Measurements from ENCODE around the gene CLDN4.

DNA sequence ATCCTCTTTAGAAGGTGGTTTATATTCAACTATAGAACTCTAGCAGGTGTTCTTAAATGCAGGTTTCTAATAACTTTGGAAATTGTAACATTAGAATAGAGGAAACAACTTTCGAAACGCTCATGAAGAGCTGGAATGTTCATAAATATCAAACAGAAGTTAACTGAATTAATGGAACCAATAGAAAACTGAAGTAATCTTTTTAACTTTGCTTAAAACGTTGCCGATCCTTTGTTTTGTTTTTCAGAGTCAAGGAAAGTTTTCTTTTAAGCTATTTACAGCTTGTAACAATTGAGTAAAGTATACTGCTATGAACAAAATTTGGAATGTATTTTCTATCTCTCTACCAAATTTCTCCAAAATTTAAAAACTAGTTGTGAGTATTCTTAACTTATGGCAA, 41.7 kb upstream of the CLDN4 start:
- no peak for TF ChIP-seq ZNF223 (tag by site-specific recombination; IDR thresholded peaks at IDR 0.05)
- TF ChIP-seq, protein P1, sequence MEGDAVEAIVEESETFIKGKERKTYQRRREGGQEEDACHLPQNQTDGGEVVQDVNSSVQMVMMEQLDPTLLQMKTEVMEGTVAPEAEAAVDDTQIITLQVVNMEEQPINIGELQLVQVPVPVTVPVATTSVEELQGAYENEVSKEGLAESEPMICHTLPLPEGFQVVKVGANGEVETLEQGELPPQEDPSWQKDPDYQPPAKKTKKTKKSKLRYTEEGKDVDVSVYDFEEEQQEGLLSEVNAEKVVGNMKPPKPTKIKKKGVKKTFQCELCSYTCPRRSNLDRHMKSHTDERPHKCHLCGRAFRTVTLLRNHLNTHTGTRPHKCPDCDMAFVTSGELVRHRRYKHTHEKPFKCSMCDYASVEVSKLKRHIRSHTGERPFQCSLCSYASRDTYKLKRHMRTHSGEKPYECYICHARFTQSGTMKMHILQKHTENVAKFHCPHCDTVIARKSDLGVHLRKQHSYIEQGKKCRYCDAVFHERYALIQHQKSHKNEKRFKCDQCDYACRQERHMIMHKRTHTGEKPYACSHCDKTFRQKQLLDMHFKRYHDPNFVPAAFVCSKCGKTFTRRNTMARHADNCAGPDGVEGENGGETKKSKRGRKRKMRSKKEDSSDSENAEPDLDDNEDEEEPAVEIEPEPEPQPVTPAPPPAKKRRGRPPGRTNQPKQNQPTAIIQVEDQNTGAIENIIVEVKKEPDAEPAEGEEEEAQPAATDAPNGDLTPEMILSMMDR (tag by site-specific recombination; IDR thresholded peaks at IDR 0.05): no peak
- no peak for TF ChIP-seq ZNF350 (tag by site-specific recombination; IDR thresholded peaks at IDR 0.05)
- TF ChIP-seq ZBTB21 (tag by site-specific recombination; IDR thresholded peaks at IDR 0.05): no peak
- TF ChIP-seq TCF7L2 (IDR thresholded peaks at IDR 0.05; ENCODE audit: borderline replicate concordance, low read depth, low read length): no peak
- no peak for TF ChIP-seq KLF7 (tag by site-specific recombination; IDR thresholded peaks at IDR 0.05; ENCODE audit: borderline replicate concordance)
- TF ChIP-seq ZNF701 (tag by site-specific recombination; IDR thresholded peaks at IDR 0.05): no peak
- TF ChIP-seq HOXC10 (CRISPR knock-in tag; IDR thresholded peaks at IDR 0.05): no peak
- TF ChIP-seq, protein P2, sequence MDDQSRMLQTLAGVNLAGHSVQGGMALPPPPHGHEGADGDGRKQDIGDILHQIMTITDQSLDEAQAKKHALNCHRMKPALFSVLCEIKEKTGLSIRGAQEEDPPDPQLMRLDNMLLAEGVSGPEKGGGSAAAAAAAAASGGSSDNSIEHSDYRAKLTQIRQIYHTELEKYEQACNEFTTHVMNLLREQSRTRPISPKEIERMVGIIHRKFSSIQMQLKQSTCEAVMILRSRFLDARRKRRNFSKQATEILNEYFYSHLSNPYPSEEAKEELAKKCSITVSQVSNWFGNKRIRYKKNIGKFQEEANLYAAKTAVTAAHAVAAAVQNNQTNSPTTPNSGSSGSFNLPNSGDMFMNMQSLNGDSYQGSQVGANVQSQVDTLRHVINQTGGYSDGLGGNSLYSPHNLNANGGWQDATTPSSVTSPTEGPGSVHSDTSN (CRISPR knock-in tag; IDR thresholded peaks at IDR 0.05): no peak
- TF ChIP-seq, protein P3, sequence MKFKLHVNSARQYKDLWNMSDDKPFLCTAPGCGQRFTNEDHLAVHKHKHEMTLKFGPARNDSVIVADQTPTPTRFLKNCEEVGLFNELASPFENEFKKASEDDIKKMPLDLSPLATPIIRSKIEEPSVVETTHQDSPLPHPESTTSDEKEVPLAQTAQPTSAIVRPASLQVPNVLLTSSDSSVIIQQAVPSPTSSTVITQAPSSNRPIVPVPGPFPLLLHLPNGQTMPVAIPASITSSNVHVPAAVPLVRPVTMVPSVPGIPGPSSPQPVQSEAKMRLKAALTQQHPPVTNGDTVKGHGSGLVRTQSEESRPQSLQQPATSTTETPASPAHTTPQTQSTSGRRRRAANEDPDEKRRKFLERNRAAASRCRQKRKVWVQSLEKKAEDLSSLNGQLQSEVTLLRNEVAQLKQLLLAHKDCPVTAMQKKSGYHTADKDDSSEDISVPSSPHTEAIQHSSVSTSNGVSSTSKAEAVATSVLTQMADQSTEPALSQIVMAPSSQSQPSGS (tag by site-specific recombination; IDR thresholded peaks at IDR 0.05; ENCODE audit: low read depth): no peak
